GM19372 (cell line): ENCODE results near the gene PPM1E.
"Not testable (repeated sequence)": the region's sequence is repeated elsewhere in the genome, so short reads cannot be mapped to it uniquely, and the experiment has no call there.

Experiments used
- ATAC-seq: cut with Tn5 transposase; IDR thresholded peaks from one replicate; pipeline ENCODE4 v1.9.1; 2021; ENCODE audit warnings: mild to moderate bottlenecking, low read depth, moderate library complexity; ENCODE audit not compliant: unreplicated experiment

Gene PPM1E

GRCh38 chr17:58778482-58778881 is 22.8 kb downstream of the PPM1E start:
- ATAC-seq: not testable (repeated sequence)

- ATAC-seq: no peak
Observed at GRCh38 chr17:58779446-58779845, 23.8 kb downstream of the PPM1E start.

- no peak for ATAC-seq
Observed at GRCh38 chr17:58783380-58783779, 27.7 kb downstream of the PPM1E start.

- ATAC-seq: no peak
Observed at GRCh38 chr17:58785097-58785496, 29.4 kb downstream of the PPM1E start.

DNA sequence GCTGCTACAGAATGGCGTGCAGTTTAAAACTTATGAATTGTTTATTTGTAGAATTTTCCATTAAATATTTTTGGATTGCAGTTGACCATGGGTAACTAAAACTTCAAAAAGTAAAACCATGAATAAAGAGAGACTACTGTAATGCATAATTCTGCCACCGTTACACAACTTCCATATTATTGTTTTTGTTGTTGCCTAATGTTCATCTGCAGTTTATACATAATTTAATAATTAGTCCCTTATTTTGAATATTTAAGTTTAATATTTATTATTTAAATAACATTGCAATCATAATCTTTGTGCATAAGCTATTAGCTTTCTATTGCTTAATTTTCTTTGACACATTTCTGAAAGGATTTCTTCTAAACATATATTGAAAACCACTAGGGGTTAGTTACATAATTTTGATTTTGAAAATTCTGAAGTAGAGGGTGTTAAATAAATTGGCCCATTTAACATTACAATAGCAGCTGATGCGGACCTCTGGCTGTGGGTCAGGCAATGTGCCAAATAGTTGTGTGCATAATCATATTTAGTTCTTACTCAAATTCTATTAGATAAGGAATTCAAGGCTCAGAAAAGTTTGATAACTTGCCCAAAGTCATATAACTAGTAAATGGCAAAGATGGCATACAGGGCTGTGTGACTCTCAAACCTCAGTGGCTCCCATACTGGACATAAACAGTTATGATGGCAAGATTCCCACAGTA is 31.1 kb downstream of the PPM1E start:
- no peak for ATAC-seq

GRCh38 chr17:58788199-58788598 is 32.5 kb downstream of the PPM1E start:
- ATAC-seq: no peak

GRCh38 chr17:58789160-58789559 is 33.5 kb downstream of the PPM1E start:
- no peak for ATAC-seq

- ATAC-seq: no peak
Observed at GRCh38 chr17:58789831-58790230, 34.2 kb downstream of the PPM1E start.

- ATAC-seq: not testable (repeated sequence)
Observed at GRCh38 chr17:58794508-58794907, 38.9 kb downstream of the PPM1E start.

DNA sequence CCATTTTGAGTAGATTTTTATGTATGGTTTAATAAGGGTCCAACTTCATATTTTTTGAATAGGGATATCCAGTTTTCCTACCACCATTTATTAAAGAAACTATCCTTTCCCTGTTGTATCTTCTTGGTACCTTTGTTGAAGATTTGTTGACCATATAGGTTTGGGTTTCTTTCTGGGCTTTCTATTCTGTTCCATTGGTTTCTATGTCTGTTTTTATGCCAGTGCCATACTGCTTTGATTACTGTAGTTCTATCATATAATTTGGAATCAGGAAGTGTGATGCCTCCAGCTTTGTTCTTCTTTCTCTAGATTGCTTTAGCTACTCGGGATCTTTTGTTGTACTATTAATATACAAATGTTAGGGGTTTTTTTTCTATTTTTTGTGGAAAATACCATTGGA is 46.5 kb downstream of the PPM1E start:
- no peak for ATAC-seq

DNA sequence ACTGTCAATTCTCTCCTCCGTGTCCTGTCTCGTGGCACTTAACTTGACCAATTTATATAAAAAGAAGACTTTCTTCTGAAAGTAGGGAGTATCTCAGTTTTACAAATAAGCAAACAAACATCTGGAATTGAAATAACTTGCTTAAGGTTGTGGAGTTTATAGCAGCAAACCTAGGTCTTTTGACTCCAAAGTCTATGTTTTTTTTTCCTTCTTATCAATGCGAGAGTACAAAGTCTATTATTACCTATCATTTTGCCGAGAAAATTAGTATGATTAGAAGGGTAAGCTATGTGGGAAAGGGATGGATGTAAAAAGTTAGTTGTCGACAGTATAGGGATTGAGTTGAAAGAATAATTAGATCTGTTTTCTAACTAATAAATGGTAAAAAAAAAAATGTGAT is 50.4 kb downstream of the PPM1E start:
- no peak for ATAC-seq

- ATAC-seq: no peak
Observed at GRCh38 chr17:58808609-58809563, 53.2 kb downstream of the PPM1E start.

DNA sequence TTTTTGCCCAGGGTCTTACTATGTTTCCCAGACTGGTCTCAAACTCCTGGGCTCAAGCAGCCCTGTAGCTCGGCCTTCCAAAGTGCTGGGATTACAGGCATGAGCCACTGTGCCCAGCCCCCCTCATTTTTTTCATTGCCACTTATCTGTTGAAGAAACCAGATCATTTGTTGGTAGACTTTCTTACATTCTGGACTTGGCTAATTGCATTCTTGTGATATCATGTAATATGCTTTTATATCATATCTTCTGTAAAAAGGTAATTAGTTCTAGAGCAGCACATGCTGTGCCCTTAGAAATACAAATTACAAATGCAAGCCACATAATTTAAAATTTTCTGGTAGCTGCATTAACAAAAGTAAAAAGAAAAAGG is 53.9 kb downstream of the PPM1E start:
- no peak for ATAC-seq

- ATAC-seq: no peak
Observed at GRCh38 chr17:58811290-58811689, 55.6 kb downstream of the PPM1E start.

- no peak for ATAC-seq
Observed at GRCh38 chr17:58813712-58814111, 58.1 kb downstream of the PPM1E start.

- no peak for ATAC-seq
Observed at GRCh38 chr17:58818654-58819053, 63.0 kb downstream of the PPM1E start.

DNA sequence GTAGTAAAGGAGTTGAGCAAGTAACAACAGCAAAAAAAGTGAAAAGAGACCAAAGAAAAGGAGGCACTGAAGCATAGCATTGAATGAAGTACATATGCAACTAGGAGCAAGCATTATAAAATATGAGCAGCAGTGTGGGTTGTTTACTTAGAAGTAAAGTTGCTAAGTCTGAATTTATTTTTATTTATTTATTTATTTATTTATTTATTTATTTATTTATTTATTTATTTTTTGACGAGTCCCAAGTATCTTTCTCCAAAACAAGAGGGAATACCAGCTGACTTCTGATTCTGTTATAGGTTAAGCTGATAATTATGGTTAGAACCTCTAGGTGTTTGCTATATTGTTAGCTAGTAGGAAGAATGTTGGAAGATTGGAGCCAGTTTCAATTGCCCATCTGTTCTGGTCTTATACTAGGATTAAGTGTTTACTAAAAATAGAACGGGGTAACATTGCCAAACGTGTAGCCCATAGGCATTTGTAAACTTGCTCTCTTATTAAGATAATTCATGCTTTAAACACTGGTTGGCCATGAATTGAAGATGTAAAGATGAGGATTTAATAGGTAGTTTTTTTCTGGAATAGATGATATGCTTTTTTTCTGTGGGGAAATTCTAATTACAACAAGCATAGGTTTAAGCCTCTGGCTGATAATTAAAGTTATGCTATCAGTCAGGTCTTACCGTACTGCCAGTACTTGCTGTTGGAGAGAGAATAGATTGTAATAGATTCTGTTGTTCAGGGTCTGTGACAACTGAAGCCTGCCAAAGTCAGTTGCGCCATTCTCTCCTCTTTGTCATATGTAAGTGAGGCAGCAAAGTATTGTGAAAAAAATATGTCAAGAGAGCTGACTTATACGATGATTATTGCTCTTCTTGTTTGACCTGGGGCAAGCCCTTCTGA is 66.7 kb downstream of the PPM1E start:
- ATAC-seq: no peak

- ATAC-seq: no peak
Observed at GRCh38 chr17:58823051-58823525, 67.4 kb downstream of the PPM1E start.

DNA sequence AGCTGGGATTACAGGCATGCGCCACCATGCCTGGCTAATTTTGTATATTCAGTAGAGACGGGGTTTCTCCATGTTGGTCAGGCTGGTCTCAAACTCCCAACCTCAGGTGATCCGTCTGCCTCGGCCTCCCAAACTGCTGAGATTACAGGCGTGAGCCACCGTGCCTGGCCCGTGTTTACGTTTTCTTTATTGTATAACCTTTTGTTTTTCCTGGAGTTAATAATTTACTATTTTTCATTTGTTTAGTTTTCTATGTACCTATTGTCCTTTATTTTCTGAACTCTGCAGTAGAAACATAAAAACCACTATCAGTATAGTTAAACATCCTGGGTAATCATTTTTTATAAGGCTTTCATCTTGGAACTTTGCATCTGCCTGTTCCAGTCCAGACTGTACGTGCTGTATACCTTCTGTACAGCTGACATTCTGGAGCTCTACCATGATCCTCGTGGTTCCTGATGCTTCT is 73.6 kb downstream of the PPM1E start:
- ATAC-seq: no peak

DNA sequence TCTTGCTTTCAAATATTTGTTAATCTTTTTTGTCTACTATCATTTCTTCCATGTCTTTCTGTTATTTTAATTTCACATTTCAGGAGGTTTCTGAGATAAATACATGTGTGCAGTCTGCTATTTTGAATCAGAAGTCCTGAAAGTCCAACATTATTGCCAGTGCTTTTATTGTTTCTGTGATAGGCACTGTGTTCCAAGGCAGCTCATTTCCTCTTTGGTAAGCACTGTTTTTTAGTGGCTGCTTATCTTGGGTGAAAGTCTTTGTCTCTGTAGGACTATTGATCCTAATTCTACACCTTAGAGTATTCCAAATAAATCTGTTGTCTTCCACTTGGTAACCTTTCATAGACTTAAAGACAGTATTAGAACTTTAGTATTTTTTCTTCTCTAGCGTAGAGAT is 76.1 kb downstream of the PPM1E start:
- ATAC-seq: no peak
